ENCODE measurements around the gene TNFRSF6B.

TNFRSF6B gene

DNA sequence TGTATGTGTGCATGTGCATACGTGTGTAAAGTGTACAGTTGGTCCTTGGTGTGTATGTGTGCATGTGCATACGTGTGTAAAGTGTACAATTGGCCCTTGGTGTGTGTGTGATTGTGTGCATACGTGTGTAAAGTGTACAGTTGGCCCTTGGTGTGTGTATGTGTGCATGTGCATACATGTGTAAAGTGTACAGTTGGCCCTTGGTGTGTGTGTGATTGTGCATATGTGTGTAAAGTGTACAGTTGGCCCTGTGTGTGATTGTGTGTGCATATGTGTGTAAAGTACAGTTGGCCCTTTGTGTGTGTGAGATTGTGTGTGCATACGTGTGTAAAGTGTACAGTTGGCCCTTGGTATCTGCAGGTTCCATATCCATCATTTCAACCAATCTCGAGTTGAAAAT lies 35.0 kb downstream of the TNFRSF6B start:
- Histone ChIP-seq H3K36me3 (peaks cover 33% of the 10 kb centered on the region), H3K4me1 (no peaks in the 10 kb centered on the region)
- TF ChIP-seq, protein P1, sequence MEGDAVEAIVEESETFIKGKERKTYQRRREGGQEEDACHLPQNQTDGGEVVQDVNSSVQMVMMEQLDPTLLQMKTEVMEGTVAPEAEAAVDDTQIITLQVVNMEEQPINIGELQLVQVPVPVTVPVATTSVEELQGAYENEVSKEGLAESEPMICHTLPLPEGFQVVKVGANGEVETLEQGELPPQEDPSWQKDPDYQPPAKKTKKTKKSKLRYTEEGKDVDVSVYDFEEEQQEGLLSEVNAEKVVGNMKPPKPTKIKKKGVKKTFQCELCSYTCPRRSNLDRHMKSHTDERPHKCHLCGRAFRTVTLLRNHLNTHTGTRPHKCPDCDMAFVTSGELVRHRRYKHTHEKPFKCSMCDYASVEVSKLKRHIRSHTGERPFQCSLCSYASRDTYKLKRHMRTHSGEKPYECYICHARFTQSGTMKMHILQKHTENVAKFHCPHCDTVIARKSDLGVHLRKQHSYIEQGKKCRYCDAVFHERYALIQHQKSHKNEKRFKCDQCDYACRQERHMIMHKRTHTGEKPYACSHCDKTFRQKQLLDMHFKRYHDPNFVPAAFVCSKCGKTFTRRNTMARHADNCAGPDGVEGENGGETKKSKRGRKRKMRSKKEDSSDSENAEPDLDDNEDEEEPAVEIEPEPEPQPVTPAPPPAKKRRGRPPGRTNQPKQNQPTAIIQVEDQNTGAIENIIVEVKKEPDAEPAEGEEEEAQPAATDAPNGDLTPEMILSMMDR (IDR thresholded peaks at IDR 0.05; ENCODE audit: low read depth, low read length): no peak

DNA sequence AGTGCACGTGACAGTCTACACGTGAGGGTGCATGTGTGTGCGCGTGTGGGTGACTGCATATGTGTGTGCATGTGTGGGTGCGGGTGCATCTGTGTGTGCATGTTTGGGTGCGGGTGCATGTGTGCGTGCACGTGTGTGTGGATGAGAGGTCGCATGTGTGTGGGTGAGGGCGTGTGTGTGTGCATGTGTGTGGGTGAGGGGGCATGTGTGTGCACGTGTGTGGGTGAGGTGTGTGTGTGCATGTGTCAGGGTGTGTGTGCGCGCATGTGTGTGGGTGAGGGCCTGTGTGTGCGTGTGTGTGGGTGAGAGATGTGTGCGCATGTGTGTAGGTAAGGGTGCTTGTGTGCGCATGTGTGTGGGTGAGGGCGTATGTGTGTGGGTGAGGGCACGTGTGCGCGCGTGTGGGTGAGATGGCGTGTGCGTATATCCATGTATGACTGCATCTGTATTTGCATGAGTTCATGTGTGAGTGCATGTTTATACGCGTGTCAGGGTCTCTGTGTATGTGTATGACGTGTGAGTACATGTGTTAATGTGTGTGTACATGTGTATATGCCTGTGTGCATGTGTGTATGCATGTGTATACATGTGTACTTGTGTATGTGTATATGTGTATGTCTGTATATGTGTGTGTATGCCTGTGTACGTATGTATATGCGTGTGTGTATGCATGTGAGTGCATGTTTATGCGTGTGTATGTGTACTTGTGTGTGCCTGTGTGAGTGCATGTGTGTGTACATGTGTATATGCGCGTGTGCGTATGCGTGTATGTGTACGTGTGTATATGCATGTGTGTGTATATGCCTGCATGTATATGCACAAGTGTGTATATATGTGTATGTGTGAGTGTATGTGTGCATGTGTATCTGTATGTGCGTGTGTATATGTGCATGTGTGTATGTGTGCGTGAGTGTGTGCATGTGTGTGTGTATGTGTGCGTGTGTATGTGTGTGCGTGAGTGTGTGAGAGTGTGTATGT lies 36.0 kb downstream of the TNFRSF6B start:
- H3K4me1 ChIP-seq: no peaks in the 10 kb centered on the region
- no peaks in the 10 kb centered on the region for H3K27me3 ChIP-seq
- no peak for DNase-seq
- TF ChIP-seq, protein P1 (IDR thresholded peaks at IDR 0.05; ENCODE audit: low read depth, low read length): no peak
- H3K36me3 ChIP-seq: peaks cover 33% of the 10 kb centered on the region
- H3K4me3 ChIP-seq (ENCODE audit: low read depth, low read length): no peak overlapping the region
- H3K9me3 ChIP-seq: no peaks in the 10 kb centered on the region

More for the DNA sequence above, 35.0 kb downstream of the TNFRSF6B start:
- Histone ChIP-seq H3K4me3 (ENCODE audit: low read depth, low read length) (no peak overlapping the region), H3K27me3 (no peaks in the 10 kb centered on the region), H3K9me3 (no peaks in the 10 kb centered on the region)
- DNase-seq: no peak

DNA sequence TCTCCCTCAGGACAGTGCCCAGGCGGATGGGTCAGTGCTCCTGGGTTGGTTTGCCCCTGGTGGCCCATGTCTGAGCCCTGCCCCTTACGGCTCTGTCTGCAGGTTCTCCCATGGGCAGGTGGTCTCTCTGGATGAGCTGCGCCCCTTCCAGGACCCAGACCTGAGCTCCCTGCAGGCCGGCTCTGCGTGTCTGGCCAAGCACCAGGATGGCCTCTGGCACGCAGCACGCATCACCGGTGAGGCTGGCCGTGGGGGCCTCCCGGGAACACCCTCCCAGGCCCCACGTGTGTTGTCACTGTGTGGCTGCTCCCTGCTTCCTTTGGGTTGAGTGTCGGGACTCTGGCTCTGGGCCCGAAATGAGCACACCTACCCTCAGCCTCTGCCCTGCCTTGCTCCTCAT lies 36.7 kb downstream of the TNFRSF6B start:
- Histone ChIP-seq H3K4me1 (no peaks in the 10 kb centered on the region), H3K27me3 (no peaks in the 10 kb centered on the region), H3K9me3 (no peaks in the 10 kb centered on the region), H3K36me3 (peaks cover 33% of the 10 kb centered on the region), H3K4me3 (ENCODE audit: low read depth, low read length) (no peak overlapping the region)
- DNase-seq: no peak
- TF ChIP-seq, protein P1 (IDR thresholded peaks at IDR 0.05; ENCODE audit: low read depth, low read length): no peak

DNA sequence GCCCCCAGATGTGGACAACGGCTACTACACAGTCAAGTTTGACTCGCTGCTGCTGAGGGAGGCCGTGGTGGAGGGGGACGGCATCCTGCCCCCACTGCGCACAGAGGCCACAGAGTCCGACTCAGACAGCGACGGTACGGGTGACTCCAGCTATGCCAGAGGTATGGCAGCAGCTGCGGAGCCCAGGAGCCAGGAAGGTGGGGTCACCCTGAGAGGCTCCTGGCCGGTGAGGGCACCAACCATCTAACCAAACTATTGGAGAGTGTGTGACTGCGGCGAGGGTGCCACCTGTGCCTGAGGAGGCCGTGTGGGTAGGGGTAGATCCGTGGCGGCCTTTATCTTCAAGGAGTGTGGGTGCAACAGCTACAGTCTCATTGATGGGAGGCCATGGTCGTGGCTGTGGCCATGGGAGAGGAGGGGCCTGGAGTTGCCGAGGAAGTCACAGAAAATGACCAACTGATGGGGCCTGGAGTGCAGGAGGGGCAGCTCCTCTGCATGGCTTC lies 37.2 kb downstream of the TNFRSF6B start:
- no peak for DNase-seq
- TF ChIP-seq, protein P1 (IDR thresholded peaks at IDR 0.05; ENCODE audit: low read depth, low read length): no peak
- peaks cover 33% of the 10 kb centered on the region for H3K36me3 ChIP-seq
- H3K27me3 ChIP-seq: no peaks in the 10 kb centered on the region
- no peaks in the 10 kb centered on the region for H3K9me3 ChIP-seq
- no peak overlapping the region for H3K4me3 ChIP-seq (ENCODE audit: low read depth, low read length)
- no peaks in the 10 kb centered on the region for H3K4me1 ChIP-seq

DNA sequence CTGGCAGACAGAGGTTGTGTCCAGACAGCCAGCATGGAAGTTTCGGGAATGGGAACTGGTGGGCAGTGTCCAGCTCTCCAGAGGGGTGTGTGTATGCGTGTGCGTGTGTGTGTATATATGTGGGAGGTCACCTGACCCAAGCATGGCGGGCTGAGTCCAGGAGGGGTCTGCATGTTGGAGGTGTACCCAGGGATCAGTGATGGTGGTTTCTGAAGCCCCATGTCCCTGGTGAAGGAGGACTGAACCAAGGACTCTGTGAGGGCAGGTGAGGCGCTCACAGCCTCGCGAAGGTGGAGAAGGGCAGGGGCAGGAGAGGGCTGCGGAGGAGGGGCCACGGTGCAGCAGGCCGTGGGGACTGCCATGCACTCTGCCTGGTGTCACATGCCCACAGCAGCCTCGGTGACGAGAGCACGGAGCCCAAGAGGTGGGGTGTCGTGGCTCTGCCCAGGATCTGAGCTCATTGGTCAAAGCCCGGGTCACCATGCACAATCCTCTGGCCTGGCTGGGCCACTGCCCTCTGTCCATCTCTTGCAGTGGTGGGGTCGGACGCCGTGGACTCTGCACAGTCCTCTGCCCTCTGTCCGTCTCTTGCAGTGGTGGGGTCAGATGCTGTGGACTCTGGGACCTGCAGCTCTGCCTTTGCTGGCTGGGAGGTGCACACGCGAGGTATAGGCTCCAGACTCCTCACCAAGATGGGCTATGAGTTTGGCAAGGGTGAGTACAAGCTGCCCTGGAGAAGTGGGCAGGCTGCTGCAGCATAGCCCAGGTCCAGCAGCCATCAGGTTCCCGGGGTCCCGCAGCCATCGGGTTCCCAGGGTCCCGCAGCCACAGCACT lies 37.9 kb downstream of the TNFRSF6B start:
- Histone ChIP-seq H3K36me3 (peaks cover 31% of the 10 kb centered on the region), H3K4me3 (ENCODE audit: low read depth, low read length) (no peak overlapping the region), H3K4me1 (peaks cover 3% of the 10 kb centered on the region), H3K27me3 (peaks cover 3% of the 10 kb centered on the region; the same call in 1 of the 2 replicates), H3K9me3 (no peaks in the 10 kb centered on the region)
- DNase-seq: no peak
- TF ChIP-seq, protein P1 (IDR thresholded peaks at IDR 0.05; ENCODE audit: low read depth, low read length): no peak

Data from BE2C (cell line).